Liver (tissue), 9 donors: ENCODE measurements around the gene SLC46A1. TPM values are rescaled to one million over a fixed set of nuclear protein-coding genes. Genes with fewer than 3 reads are reported as not detected.

Source experiments
- DNase-seq: peaks from one replicate; pipeline ENCODE4 v3.0.0-alpha.2; 2017; ENCODE audit warnings: low spot score
- H3K27ac ChIP-seq, 2 donors: one replicate each; pipeline ENCODE4 v1.7.0; 2013; ENCODE audit warnings: inconsistent platforms in 2 of 2, low read length in 2 of 2, control low read depth in 1 of 2, low read depth in 1 of 2, mild to moderate bottlenecking in 1 of 2
- H3K27me3 ChIP-seq, 4 donors: one replicate each; pipeline versions ENCODE4 v1.6.1 to v1.7.0; 2013; ENCODE audit warnings: low read length in 3 of 4, inconsistent platforms in 1 of 4, mild to moderate bottlenecking in 1 of 4, moderate library complexity in 1 of 4; ENCODE audit not compliant: control insufficient read depth in 4 of 4, insufficient read depth in 4 of 4
- H3K36me3 ChIP-seq, 4 donors: one replicate each; pipeline versions ENCODE4 v1.6.1 to v1.7.0; 2013; ENCODE audit warnings: low read length in 3 of 4, mild to moderate bottlenecking in 3 of 4, low read depth in 1 of 4, moderate library complexity in 1 of 4; ENCODE audit not compliant: control insufficient read depth in 4 of 4, insufficient read depth in 3 of 4
- H3K4me1 ChIP-seq, 4 donors: one replicate each; pipeline versions ENCODE4 v1.6.1 to v1.7.0; 2013; ENCODE audit warnings: low read length in 3 of 4, mild to moderate bottlenecking in 3 of 4, moderate library complexity in 1 of 4; ENCODE audit not compliant: control insufficient read depth in 4 of 4, insufficient read depth in 4 of 4
- H3K4me3 ChIP-seq, 3 donors: one replicate each; pipeline versions ENCODE4 v1.6.1 to v1.7.0; 2013; ENCODE audit warnings: low read length in 3 of 3, control low read depth in 1 of 3, low read depth in 1 of 3, mild to moderate bottlenecking in 1 of 3
- H3K9ac ChIP-seq, 2 donors: one replicate each; pipeline ENCODE4 v1.7.0; 2013; ENCODE audit warnings: low read length in 2 of 2, mild to moderate bottlenecking in 2 of 2, moderate library complexity in 2 of 2, control low read depth in 1 of 2, low read depth in 1 of 2
- H3K9me3 ChIP-seq, 4 donors: one replicate each; pipeline versions ENCODE4 v1.6.1 to v1.7.0; 2013; ENCODE audit warnings: low read length in 3 of 4; ENCODE audit not compliant: control insufficient read depth in 4 of 4
- EGR1 ChIP-seq, 2 donors: IDR thresholded peaks; 2 replicates each; pipeline ENCODE4 v1.6.1; 2016 to 2018; ENCODE audit warnings: antibody characterized with exemption in 2 of 2, low read depth in 2 of 2
- FOXA1 ChIP-seq: IDR thresholded peaks from 2 replicates; pipeline ENCODE4 v1.6.1; 2016; ENCODE audit warnings: antibody characterized with exemption
- GABPA ChIP-seq, 2 donors: IDR thresholded peaks in 1 of 2; conservative IDR thresholded peaks in 1 of 2; 2 replicates each; pipeline ENCODE4 v1.6.1; 2016; ENCODE audit warnings: antibody characterized with exemption in 2 of 2, mild to moderate bottlenecking in 1 of 2, moderate library complexity in 1 of 2
- HNF4A ChIP-seq, 2 donors: conservative IDR thresholded peaks; 2 replicates each; pipeline ENCODE4 v1.6.1; 2016; ENCODE audit warnings: antibody characterized with exemption in 2 of 2, mild to moderate bottlenecking in 2 of 2
- RAD21 ChIP-seq, 2 donors: IDR thresholded peaks; 2 replicates each; pipeline ENCODE4 v1.6.1; 2016; ENCODE audit warnings: antibody characterized with exemption in 2 of 2, mild to moderate bottlenecking in 2 of 2
- SP1 ChIP-seq: IDR thresholded peaks from 2 replicates; pipeline ENCODE4 v1.6.1; 2018; ENCODE audit warnings: antibody characterized with exemption, mild to moderate bottlenecking
- TAF1 ChIP-seq: conservative IDR thresholded peaks from 2 replicates; pipeline ENCODE4 v1.6.1; 2016; ENCODE audit warnings: antibody characterized with exemption, mild to moderate bottlenecking
- WGBS: extraction: QIAGEN DNeasy Blood & Tissue Kit; methylation state at CpG from one replicate; pipeline ENCODE4 v1.1.7; 2013; 5-methylcytosine and 5-hydroxymethylcytosine counted together
- polyA plus RNA-seq, 2 donors: library from polyadenylated mRNA; stranded (reverse) in 1 of 2; unstranded in 1 of 2; fragments of 200-250 nt in 1 of 2; fragments of >200 nt in 1 of 2; fragmentation: Nextera tagmentation in 1 of 2; extraction: Ambion mirVana in 1 of 2; gene quantifications; one replicate each; pipeline versions ENCODE4 v1.2.1 to v1.2.3, GENCODE V29; 2013 to 2015
- total RNA-seq, 2 donors: library from RNA; depleted of rRNA; stranded (reverse); fragments of >200 nt; gene quantifications; one replicate each; pipeline ENCODE4 v1.2.3, GENCODE V29; 2014
- TF ChIP-seq, protein P1 (sequence below): IDR thresholded peaks from 2 replicates; pipeline ENCODE4 v1.6.1; 2016; ENCODE audit warnings: antibody characterized with exemption, mild to moderate bottlenecking
- TF ChIP-seq, protein P2 (sequence below): IDR thresholded peaks from 2 replicates; pipeline ENCODE4 v1.6.1; 2016; ENCODE audit warnings: antibody characterized with exemption
- TF ChIP-seq, protein P3 (sequence below): IDR thresholded peaks from 2 replicates; pipeline ENCODE4 v1.6.1; 2016; ENCODE audit warnings: antibody characterized with exemption
- donor health status: healthy.
- donor health status: healthy.
- donor health status: healthy.
- donor health status: healthy.
- donor health status: healthy.

Gene SLC46A1
- total and polyA plus RNA-seq, 4 donors = 13.6 to 47.9 (median 19.1) TPM

DNA sequence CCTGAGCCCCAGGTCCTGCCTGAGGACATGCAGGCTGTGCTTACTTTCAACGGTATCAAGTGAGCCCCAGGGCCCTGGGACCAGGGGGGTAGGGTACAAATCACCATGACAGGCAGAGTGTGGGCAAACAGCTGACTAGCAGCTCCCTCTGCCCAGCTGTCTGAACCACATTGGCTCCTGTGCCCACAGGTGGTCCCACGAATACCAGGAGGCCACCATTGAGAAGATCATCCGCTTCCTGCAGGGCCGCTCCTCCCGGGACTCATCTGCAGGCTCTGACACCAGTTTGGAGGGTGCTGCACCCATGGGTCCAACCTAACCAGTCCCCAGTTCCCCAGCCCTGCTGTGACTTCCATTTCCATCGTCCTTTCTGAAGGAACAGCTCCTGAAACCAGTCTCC is 10.0 kb downstream of the SLC46A1 start:
- peaks cover 5 to 28% (median 16%) of the 10 kb centered on the region in 4 donors for H3K36me3 ChIP-seq
- no peak overlapping the region for H3K4me3 ChIP-seq
- peaks cover 9 to 31% (median 25%) of the 10 kb centered on the region in 4 donors for H3K4me1 ChIP-seq
- no peak for TF ChIP-seq GABPA (IDR thresholded peaks at IDR 0.05 in 1 of 2, conservative IDR thresholded peaks at IDR 0.05 in 1 of 2)
- TF ChIP-seq, protein P1, sequence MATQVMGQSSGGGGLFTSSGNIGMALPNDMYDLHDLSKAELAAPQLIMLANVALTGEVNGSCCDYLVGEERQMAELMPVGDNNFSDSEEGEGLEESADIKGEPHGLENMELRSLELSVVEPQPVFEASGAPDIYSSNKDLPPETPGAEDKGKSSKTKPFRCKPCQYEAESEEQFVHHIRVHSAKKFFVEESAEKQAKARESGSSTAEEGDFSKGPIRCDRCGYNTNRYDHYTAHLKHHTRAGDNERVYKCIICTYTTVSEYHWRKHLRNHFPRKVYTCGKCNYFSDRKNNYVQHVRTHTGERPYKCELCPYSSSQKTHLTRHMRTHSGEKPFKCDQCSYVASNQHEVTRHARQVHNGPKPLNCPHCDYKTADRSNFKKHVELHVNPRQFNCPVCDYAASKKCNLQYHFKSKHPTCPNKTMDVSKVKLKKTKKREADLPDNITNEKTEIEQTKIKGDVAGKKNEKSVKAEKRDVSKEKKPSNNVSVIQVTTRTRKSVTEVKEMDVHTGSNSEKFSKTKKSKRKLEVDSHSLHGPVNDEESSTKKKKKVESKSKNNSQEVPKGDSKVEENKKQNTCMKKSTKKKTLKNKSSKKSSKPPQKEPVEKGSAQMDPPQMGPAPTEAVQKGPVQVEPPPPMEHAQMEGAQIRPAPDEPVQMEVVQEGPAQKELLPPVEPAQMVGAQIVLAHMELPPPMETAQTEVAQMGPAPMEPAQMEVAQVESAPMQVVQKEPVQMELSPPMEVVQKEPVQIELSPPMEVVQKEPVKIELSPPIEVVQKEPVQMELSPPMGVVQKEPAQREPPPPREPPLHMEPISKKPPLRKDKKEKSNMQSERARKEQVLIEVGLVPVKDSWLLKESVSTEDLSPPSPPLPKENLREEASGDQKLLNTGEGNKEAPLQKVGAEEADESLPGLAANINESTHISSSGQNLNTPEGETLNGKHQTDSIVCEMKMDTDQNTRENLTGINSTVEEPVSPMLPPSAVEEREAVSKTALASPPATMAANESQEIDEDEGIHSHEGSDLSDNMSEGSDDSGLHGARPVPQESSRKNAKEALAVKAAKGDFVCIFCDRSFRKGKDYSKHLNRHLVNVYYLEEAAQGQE = no peak
- no peak overlapping the region for H3K9ac ChIP-seq
- DNase-seq = no peak
- H3K27me3 ChIP-seq = no peaks in the 10 kb centered on the region
- no peak overlapping the region for H3K27ac ChIP-seq
- H3K9me3 ChIP-seq = no peaks in the 10 kb centered on the region
- WGBS = 90% methylated on average over 6 of the region's 6 CpGs

DNA sequence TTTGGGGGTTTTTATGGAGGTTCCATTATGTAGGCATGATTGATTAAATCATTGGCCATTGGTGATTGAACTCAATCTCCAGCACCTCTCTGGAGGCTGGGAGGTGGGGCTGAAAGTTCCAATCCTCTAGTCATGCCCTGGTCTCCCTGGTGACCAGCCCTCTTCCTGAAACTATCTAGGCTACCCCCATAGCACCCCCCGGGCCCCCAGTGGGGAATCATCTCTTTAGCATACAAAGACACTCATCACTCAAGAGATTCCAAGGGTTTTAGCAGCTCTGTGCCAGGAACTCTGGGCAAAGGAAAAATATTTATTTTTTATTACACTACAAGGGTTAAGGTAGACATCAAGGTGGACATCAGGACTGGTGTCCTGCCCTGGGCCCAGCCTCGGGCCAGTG is 10.6 kb downstream of the SLC46A1 start:
- Histone ChIP-seq H3K9me3 (no peaks in the 10 kb centered on the region), H3K4me3 (no peak overlapping the region), H3K27ac (no peak overlapping the region), H3K4me1 (peaks cover 9 to 30% (median 25%) of the 10 kb centered on the region in 4 donors), H3K36me3 (peaks cover 5 to 28% (median 17%) of the 10 kb centered on the region in 4 donors), H3K9ac (no peak overlapping the region), H3K27me3 (no peaks in the 10 kb centered on the region)
- no peak for DNase-seq
- TF ChIP-seq RAD21 (IDR thresholded peaks at IDR 0.05) (no peak), FOXA1 (no peak), EGR1 (IDR thresholded peaks at IDR 0.05; ENCODE audit: low read depth in 2 of 2) (no peak)
- TF ChIP-seq, protein P2, sequence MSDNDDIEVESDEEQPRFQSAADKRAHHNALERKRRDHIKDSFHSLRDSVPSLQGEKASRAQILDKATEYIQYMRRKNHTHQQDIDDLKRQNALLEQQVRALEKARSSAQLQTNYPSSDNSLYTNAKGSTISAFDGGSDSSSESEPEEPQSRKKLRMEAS = no peak
- WGBS = 49% methylated on average over 2 of the region's 2 CpGs

DNA sequence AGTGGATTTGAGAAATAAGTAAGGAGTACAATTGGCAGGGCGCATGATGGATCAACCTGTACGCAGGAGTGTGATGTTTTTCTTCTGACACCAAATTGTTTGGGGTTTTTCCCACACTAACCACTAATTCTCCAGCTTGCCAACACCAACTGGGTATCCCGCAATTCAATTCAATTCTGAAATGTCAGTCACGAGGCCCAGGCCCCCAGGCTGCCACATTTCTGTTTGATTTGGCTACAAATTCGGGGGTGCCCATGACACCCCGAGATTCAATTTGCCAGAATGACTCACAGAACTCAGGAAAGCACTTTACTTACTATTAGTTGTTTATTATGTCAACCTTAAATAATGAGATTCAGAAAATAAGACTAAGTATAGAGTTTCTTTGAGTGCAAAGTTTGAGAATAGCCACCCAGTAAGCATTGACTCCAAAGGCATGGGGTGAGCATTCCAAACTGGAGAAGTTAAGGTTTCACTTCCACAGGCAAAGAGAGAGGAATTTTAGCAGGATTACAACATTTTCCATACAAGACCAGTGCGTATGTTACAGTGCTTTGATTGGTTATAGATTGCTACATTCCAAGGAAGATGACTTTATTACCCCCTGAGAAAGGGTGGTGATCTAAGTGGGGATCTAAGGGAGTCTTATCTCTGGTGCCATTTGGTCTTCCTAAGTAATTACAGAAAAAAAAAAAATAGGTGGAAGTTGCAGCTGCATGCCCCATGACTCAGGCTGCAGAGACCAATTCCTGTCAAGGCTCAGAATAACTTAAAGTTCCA is 11.5 kb downstream of the SLC46A1 start:
- TF ChIP-seq HNF4A (conservative IDR thresholded peaks at IDR 0.05) (no peak), TAF1 (no peak), RAD21 (IDR thresholded peaks at IDR 0.05) (no peak), FOXA1 (no peak), GABPA (IDR thresholded peaks at IDR 0.05 in 1 of 2, conservative IDR thresholded peaks at IDR 0.05 in 1 of 2) (no peak), SP1 (no peak)
- TF ChIP-seq, protein P1 = no peak
- TF ChIP-seq, protein P3, sequence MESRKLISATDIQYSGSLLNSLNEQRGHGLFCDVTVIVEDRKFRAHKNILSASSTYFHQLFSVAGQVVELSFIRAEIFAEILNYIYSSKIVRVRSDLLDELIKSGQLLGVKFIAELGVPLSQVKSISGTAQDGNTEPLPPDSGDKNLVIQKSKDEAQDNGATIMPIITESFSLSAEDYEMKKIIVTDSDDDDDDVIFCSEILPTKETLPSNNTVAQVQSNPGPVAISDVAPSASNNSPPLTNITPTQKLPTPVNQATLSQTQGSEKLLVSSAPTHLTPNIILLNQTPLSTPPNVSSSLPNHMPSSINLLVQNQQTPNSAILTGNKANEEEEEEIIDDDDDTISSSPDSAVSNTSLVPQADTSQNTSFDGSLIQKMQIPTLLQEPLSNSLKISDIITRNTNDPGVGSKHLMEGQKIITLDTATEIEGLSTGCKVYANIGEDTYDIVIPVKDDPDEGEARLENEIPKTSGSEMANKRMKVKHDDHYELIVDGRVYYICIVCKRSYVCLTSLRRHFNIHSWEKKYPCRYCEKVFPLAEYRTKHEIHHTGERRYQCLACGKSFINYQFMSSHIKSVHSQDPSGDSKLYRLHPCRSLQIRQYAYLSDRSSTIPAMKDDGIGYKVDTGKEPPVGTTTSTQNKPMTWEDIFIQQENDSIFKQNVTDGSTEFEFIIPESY = no peak
- 82% methylated on average over 7 of the region's 7 CpGs for WGBS
- Histone ChIP-seq H3K27ac (no peak overlapping the region), H3K36me3 (peaks cover 6 to 23% (median 14%) of the 10 kb centered on the region in 4 donors), H3K4me1 (peaks cover 9 to 22% (median 21%) of the 10 kb centered on the region in 4 donors), H3K4me3 (no peak overlapping the region), H3K9me3 (no peaks in the 10 kb centered on the region), H3K27me3 (no peaks in the 10 kb centered on the region), H3K9ac (no peak overlapping the region)
- no peak for DNase-seq
